HFFc6 (cell line): ENCODE measurements around the gene TGFBI. TPM values are rescaled to one million over a fixed set of nuclear protein-coding genes. Genes with fewer than 3 reads are reported as not detected.

Source experiments
- DNase-seq: peaks from one replicate; pipeline ENCODE4 v3.0.0-alpha.2; 2018
- H3K27ac Mint-ChIP-seq: 2 replicates; pipeline ENCODE4 v1.8.0; 2020; ENCODE audit warnings: mild to moderate bottlenecking, mixed read lengths
- H3K27me3 Mint-ChIP-seq: 2 replicates; pipeline ENCODE4 v1.8.0; 2021; ENCODE audit warnings: mild to moderate bottlenecking, moderate library complexity, mixed read lengths; ENCODE audit not compliant: insufficient read depth
- H3K36me3 Mint-ChIP-seq: 2 replicates; pipeline ENCODE4 v1.8.0; 2021; ENCODE audit warnings: low read depth, mixed read lengths
- H3K4me1 Mint-ChIP-seq: 2 replicates; pipeline ENCODE4 v1.8.0; 2020; ENCODE audit warnings: low read depth, mixed read lengths
- H3K4me3 Mint-ChIP-seq: 2 replicates; pipeline ENCODE4 v1.8.0; 2020; ENCODE audit warnings: mild to moderate bottlenecking, moderate library complexity, mixed read lengths
- H3K9me3 Mint-ChIP-seq: 2 replicates; pipeline ENCODE4 v1.8.0; 2020; ENCODE audit warnings: mild to moderate bottlenecking, mixed read lengths
- total RNA-seq, 6 experiments: library from RNA; stranded (reverse); fragmentation: NEBNext Ultra II Directional; extraction: Animal tissue kit (Norgen Biotek cat#: 25700); gene quantifications; 2 replicates in 1 of 6; 3 replicates in 5 of 6; pipeline ENCODE4 v1.2.3, GENCODE V29; 2021
- TF ChIP-seq, protein P1 (sequence below): fragments of 200-600 bp; sonication (generic); IDR thresholded peaks from 2 replicates; pipeline ENCODE4 v1.5.0; 2021; ENCODE audit warnings: antibody characterized with exemption, mild to moderate bottlenecking

Gene TGFBI
- total RNA-seq, 6 experiments from 2014 or later, result 529 to 911 (median 784) TPM

- TF ChIP-seq, protein P1, sequence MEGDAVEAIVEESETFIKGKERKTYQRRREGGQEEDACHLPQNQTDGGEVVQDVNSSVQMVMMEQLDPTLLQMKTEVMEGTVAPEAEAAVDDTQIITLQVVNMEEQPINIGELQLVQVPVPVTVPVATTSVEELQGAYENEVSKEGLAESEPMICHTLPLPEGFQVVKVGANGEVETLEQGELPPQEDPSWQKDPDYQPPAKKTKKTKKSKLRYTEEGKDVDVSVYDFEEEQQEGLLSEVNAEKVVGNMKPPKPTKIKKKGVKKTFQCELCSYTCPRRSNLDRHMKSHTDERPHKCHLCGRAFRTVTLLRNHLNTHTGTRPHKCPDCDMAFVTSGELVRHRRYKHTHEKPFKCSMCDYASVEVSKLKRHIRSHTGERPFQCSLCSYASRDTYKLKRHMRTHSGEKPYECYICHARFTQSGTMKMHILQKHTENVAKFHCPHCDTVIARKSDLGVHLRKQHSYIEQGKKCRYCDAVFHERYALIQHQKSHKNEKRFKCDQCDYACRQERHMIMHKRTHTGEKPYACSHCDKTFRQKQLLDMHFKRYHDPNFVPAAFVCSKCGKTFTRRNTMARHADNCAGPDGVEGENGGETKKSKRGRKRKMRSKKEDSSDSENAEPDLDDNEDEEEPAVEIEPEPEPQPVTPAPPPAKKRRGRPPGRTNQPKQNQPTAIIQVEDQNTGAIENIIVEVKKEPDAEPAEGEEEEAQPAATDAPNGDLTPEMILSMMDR, result no peak
- Mint-ChIP-seq H3K4me1 (peaks cover 95% of the 10 kb centered on the region), H3K27me3 (peaks cover 2% of the 10 kb centered on the region), H3K9me3 (no peaks in the 10 kb centered on the region), H3K4me3 (no peak overlapping the region), H3K36me3 (no peaks in the 10 kb centered on the region), H3K27ac (peak overlapping the region; percentile 33)
- no peak for DNase-seq
Measured at GRCh38 chr5:135997673-135998335, 31.0 kb upstream of the TGFBI start.

DNA sequence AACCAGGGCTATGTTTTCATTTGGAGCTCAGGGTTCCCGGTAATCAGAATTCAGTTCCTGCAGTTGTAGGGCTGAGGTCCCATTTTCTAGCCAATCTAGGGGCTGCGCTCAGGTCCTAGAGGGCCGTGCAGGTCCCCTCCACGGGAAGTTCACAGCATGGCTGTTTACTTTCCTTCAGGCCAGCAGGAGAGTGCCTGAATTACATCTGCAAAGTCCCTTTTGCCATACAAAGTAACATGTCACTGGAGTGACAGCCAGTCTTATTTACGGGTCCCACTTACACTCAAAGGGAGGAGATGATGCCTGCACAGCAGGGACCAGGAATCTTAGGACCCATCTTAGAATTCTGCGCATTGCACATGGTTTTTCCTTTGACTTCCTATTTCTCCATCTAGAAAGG is 29.9 kb upstream of the TGFBI start:
- H3K9me3 Mint-ChIP-seq, result no peaks in the 10 kb centered on the region
- peak overlapping the region; percentile 86 for H3K27ac Mint-ChIP-seq
- H3K4me3 Mint-ChIP-seq, result no peak overlapping the region
- peaks cover 2% of the 10 kb centered on the region for H3K27me3 Mint-ChIP-seq
- H3K4me1 Mint-ChIP-seq, result peaks cover 85% of the 10 kb centered on the region
- TF ChIP-seq, protein P1, result no peak
- no peak for DNase-seq
- H3K36me3 Mint-ChIP-seq, result no peaks in the 10 kb centered on the region

- Mint-ChIP-seq H3K4me1 (peaks cover 85% of the 10 kb centered on the region), H3K9me3 (no peaks in the 10 kb centered on the region), H3K36me3 (no peaks in the 10 kb centered on the region), H3K27ac (peak overlapping the region; percentile 86), H3K4me3 (no peak overlapping the region), H3K27me3 (peaks cover 2% of the 10 kb centered on the region; the same call in 1 of the 2 replicates)
- DNase-seq, result peak; percentile 83
- TF ChIP-seq, protein P1, result no peak
Measured at GRCh38 chr5:135999406-136000139, 29.2 kb upstream of the TGFBI start.

- H3K27ac Mint-ChIP-seq, result peak overlapping the region; percentile 86
- TF ChIP-seq, protein P1, result no peak
- peaks cover 85% of the 10 kb centered on the region for H3K4me1 Mint-ChIP-seq
- DNase-seq, result no peak
- no peaks in the 10 kb centered on the region for H3K9me3 Mint-ChIP-seq
- H3K27me3 Mint-ChIP-seq, result peaks cover 2% of the 10 kb centered on the region; the same call in 1 of the 2 replicates
- no peak overlapping the region for H3K4me3 Mint-ChIP-seq
- no peaks in the 10 kb centered on the region for H3K36me3 Mint-ChIP-seq
Measured at GRCh38 chr5:136000147-136000546, 28.6 kb upstream of the TGFBI start.

GRCh38 chr5:136000932-136001331 is 27.9 kb upstream of the TGFBI start:
- Mint-ChIP-seq H3K4me1 (peaks cover 85% of the 10 kb centered on the region), H3K4me3 (no peak overlapping the region; the same call in none of the 2 replicates), H3K27me3 (peaks cover 2% of the 10 kb centered on the region; the same call in 1 of the 2 replicates), H3K9me3 (no peaks in the 10 kb centered on the region), H3K36me3 (no peaks in the 10 kb centered on the region), H3K27ac (peak overlapping the region; percentile 86)
- TF ChIP-seq, protein P1, result no peak
- DNase-seq, result no peak
